ENCODE measurements around the gene TM6SF1.

GRCh38 chr15:83109532-83109931 lies 2.1 kb downstream of the TM6SF1 start:
- TF ChIP-seq CTCF (IDR thresholded peaks at IDR 0.05; ENCODE audit: insufficient read depth, low read length, poor library complexity, severe bottlenecking) (no peak), EZH2phosphoT487 (conservative IDR thresholded peaks at IDR 0.05; ENCODE audit: low read length) (no peak)

Data from SU-DHL-6 (cell line).